ENCODE data around the gene CADM1.

DNA sequence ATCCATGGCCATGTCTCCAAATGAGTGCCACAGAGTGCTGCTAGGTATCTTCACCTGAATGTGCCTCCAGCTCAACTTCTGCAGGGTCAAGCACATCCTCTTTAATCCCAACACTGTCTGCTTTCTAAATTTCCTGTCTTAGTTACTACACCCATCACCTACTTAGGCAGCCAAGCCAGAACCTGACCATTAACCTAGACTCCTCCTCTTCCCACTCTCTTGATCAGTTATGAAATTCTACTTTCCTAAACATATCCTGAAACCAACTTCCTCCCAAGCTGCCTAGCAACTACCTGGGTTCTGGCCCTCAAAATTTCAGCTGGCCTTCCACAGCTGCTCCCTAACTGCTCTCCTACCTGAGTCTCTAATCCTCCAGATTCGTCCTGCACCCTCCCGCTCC, 22.7 kb downstream of the CADM1 start:
- TF ChIP-seq GATA2 (IDR thresholded peaks at IDR 0.05; ENCODE audit: low read depth, low read length), result no peak
- no peak for TF ChIP-seq GATA3 (IDR thresholded peaks at IDR 0.05; ENCODE audit: low read depth, low read length)

Measured in SH-SY5Y (cell line).